Measurements from ENCODE around the gene ATG4B. TPM values are rescaled to one million over a fixed set of nuclear protein-coding genes. Genes with fewer than 3 reads are reported as not detected.

ATG4B gene
- total RNA-seq, 2 donors from 2014 or later, result 126 to 166 TPM

DNA sequence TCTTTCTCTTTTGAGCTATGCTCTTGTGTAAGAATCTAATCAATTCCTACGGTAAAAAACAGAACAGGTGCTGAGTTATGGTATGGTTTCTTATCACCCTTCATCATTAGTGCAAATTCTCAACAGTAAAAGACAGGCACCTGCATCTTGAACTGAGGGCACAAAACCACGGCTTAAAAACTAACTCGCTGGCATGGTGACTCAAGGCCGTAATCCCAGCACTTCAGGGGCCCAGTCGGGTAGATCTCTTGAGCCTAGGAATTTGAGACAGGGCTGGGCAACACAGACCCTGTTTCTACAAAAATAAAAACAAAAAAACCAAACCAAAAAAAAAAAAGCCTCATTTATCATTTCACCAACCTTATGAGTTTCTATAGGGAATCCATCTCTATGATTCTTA is 33.8 kb upstream of the ATG4B start:
- Histone ChIP-seq H3K9me3 (ENCODE audit: control insufficient read depth, low read length) (no peaks in the 10 kb centered on the region), H3K9ac (ENCODE audit: extremely low read depth, low read length, poor library complexity, severe bottlenecking) (no peak overlapping the region), H3K4me3 (ENCODE audit: low read length) (no peak overlapping the region), H3K27ac (ENCODE audit: low read depth, low read length) (no peak overlapping the region), H3K4me1 (ENCODE audit: control insufficient read depth, insufficient read depth, low read length) (no peaks in the 10 kb centered on the region), H3K27me3 (ENCODE audit: control insufficient read depth, insufficient read depth, low read length, poor library complexity, severe bottlenecking) (no peaks in the 10 kb centered on the region), H3K36me3 (ENCODE audit: control insufficient read depth, insufficient read depth, low read length) (peaks cover 36% of the 10 kb centered on the region)
- Mint-ChIP-seq H3K4me3 (no peak overlapping the region), H3K9me3 (no peaks in the 10 kb centered on the region), H3K27ac (no peak overlapping the region), H3K36me3 (ENCODE audit: low read depth) (peaks cover 44% of the 10 kb centered on the region), H3K4me1 (no peaks in the 10 kb centered on the region), H3K27me3 (ENCODE audit: insufficient read depth) (no peaks in the 10 kb centered on the region)
- whole genome bisulfite sequencing, 2 experiments (ENCODE audit: insufficient coverage in 1 of 2, insufficient read length in 1 of 2), result 94 to 100% methylated on average over 3 to 5 of the region's 5 CpGs
- TF ChIP-seq, protein P1, sequence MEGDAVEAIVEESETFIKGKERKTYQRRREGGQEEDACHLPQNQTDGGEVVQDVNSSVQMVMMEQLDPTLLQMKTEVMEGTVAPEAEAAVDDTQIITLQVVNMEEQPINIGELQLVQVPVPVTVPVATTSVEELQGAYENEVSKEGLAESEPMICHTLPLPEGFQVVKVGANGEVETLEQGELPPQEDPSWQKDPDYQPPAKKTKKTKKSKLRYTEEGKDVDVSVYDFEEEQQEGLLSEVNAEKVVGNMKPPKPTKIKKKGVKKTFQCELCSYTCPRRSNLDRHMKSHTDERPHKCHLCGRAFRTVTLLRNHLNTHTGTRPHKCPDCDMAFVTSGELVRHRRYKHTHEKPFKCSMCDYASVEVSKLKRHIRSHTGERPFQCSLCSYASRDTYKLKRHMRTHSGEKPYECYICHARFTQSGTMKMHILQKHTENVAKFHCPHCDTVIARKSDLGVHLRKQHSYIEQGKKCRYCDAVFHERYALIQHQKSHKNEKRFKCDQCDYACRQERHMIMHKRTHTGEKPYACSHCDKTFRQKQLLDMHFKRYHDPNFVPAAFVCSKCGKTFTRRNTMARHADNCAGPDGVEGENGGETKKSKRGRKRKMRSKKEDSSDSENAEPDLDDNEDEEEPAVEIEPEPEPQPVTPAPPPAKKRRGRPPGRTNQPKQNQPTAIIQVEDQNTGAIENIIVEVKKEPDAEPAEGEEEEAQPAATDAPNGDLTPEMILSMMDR (conservative IDR thresholded peaks at IDR 0.05), result no peak
- DNase-seq, result no peak

DNA sequence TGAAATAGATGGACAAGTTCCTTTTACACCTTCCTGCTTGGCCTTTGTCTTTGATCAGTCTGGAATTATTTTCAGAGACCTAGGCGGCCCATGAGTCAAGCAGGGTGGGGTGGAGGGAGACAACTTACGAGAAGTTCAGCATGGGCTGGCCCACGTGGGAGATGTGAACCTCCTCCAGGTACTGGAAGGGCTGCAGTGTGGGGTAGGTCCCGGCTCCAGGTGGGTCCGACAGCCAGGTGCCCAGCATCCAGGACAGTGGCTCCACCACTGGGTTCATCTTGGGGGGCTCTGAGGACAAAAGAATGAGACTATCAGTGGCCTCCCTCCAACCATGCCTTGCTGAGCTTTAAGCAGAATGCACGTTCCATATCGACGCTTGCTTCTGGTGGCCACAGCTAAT is 31.3 kb upstream of the ATG4B start:
- TF ChIP-seq, protein P1 (conservative IDR thresholded peaks at IDR 0.05), result no peak
- 96 to 99% methylated on average over 6 to 8 of the region's 8 CpGs for WGBS, 2 experiments (ENCODE audit: insufficient coverage in 1 of 2, insufficient read length in 1 of 2)
- H3K9me3 ChIP-seq (ENCODE audit: control insufficient read depth, low read length), result no peaks in the 10 kb centered on the region
- Mint-ChIP-seq H3K27me3 (ENCODE audit: insufficient read depth) (no peaks in the 10 kb centered on the region), H3K4me1 (peaks cover 2% of the 10 kb centered on the region), H3K9me3 (no peaks in the 10 kb centered on the region), H3K36me3 (ENCODE audit: low read depth) (peaks cover 26% of the 10 kb centered on the region), H3K27ac (no peak overlapping the region), H3K4me3 (no peak overlapping the region)
- H3K27me3 ChIP-seq (ENCODE audit: control insufficient read depth, insufficient read depth, low read length, poor library complexity, severe bottlenecking), result no peaks in the 10 kb centered on the region
- no peaks in the 10 kb centered on the region for H3K4me1 ChIP-seq (ENCODE audit: control insufficient read depth, insufficient read depth, low read length)
- no peak overlapping the region for H3K27ac ChIP-seq (ENCODE audit: low read depth, low read length)
- no peak overlapping the region for H3K9ac ChIP-seq (ENCODE audit: extremely low read depth, low read length, poor library complexity, severe bottlenecking)
- no peak overlapping the region for H3K4me3 ChIP-seq (ENCODE audit: low read length)
- DNase-seq, result no peak
- H3K36me3 ChIP-seq (ENCODE audit: control insufficient read depth, insufficient read depth, low read length), result peaks cover 21% of the 10 kb centered on the region

DNA sequence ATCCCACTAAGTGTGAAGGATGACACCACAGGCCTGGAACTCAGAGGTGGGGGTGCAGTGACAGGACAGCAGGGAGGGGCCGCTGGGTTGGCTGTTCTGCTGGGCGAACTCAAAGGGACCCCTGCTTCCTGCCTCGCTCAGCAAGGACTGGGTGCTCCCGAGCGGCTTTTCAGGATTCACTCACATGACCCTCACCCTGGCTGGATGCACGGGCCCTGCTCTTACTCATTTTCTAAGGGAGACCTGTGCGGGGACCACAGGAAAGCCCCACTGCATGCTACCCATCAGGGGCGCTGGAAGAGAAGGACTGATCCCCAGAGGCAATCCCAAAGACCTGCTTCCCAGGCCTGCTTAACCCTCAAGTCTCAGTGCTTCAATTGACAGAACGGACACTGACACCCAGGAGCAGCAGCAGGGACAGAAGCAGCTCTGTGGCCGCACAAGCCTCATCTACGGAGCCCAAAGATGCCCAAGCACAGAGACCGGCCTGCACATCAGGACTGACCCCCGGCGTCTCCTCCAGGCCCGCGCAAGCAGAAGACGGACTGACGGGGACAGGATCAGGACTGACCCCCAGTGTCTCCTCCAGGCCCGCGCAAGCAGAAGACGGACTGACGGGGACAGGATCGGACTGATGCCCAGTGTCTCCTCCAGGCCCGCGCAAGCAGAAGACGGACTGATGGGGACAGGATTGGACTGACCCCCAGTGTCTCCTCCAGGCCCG is 30.2 kb upstream of the ATG4B start:
- peaks cover 18% of the 10 kb centered on the region for H3K36me3 Mint-ChIP-seq (ENCODE audit: low read depth)

More for the DNA sequence above, 30.2 kb upstream of the ATG4B start:
- H3K9me3 ChIP-seq (ENCODE audit: control insufficient read depth, low read length), result no peaks in the 10 kb centered on the region
- peaks cover 2% of the 10 kb centered on the region for H3K4me1 Mint-ChIP-seq
- no peaks in the 10 kb centered on the region for H3K27me3 ChIP-seq (ENCODE audit: control insufficient read depth, insufficient read depth, low read length, poor library complexity, severe bottlenecking)
- no peak overlapping the region for H3K9ac ChIP-seq (ENCODE audit: extremely low read depth, low read length, poor library complexity, severe bottlenecking)
- H3K4me3 Mint-ChIP-seq, result no peak overlapping the region
- no peaks in the 10 kb centered on the region for H3K9me3 Mint-ChIP-seq
- no peak overlapping the region for H3K4me3 ChIP-seq (ENCODE audit: low read length)
- H3K36me3 ChIP-seq (ENCODE audit: control insufficient read depth, insufficient read depth, low read length), result peaks cover 21% of the 10 kb centered on the region
- H3K4me1 ChIP-seq (ENCODE audit: control insufficient read depth, insufficient read depth, low read length), result no peaks in the 10 kb centered on the region
- no peak overlapping the region for H3K27ac Mint-ChIP-seq
- WGBS, 2 experiments (ENCODE audit: insufficient coverage in 1 of 2, insufficient read length in 1 of 2), result 95 to 97% methylated on average over 17 to 27 of the region's 27 CpGs
- TF ChIP-seq, protein P1 (conservative IDR thresholded peaks at IDR 0.05), result no peak
- H3K27ac ChIP-seq (ENCODE audit: low read depth, low read length), result no peak overlapping the region
- no peaks in the 10 kb centered on the region for H3K27me3 Mint-ChIP-seq (ENCODE audit: insufficient read depth)
- DNase-seq, result no peak
